KMS-11 (cell line): ENCODE results near the gene DLGAP1.

ENCODE experiments used
- H2AFZ ChIP-seq: fragments of 200-600 bp; sonication (generic); 2 replicates; pipeline ENCODE4 v1.6.1; 2016; ENCODE audit warnings: antibody characterized with exemption, mixed run types, low read depth
- H3K27ac ChIP-seq: fragments of 200-600 bp; sonication (generic); 2 replicates; pipeline ENCODE4 v1.6.1; 2016; ENCODE audit warnings: mild to moderate bottlenecking, mixed run types
- H3K27me3 ChIP-seq: fragments of 200-600 bp; sonication (generic); 2 replicates; pipeline ENCODE4 v1.6.1; 2017; ENCODE audit warnings: mild to moderate bottlenecking, low read depth, mixed run types, moderate library complexity; ENCODE audit not compliant: insufficient read depth
- H3K36me3 ChIP-seq: fragments of 200-600 bp; sonication (generic); 2 replicates; pipeline ENCODE4 v1.6.1; 2017; ENCODE audit warnings: mild to moderate bottlenecking, mixed run types; ENCODE audit not compliant: insufficient read depth
- H3K4me1 ChIP-seq: fragments of 200-600 bp; sonication (generic); 2 replicates; pipeline ENCODE4 v1.6.1; 2016; ENCODE audit warnings: mild to moderate bottlenecking, low read depth, mixed run types; ENCODE audit not compliant: poor library complexity, severe bottlenecking
- H3K4me2 ChIP-seq: fragments of 200-600 bp; sonication (generic); 2 replicates; pipeline ENCODE4 v1.7.0; 2016; ENCODE audit warnings: mild to moderate bottlenecking, mixed run types
- H3K4me3 ChIP-seq: fragments of 200-600 bp; sonication (generic); IDR thresholded peaks from 2 replicates; pipeline ENCODE4 v1.6.1; 2017; ENCODE audit warnings: low read depth, low read length, mixed read lengths; ENCODE audit not compliant: insufficient read depth
- H3K79me2 ChIP-seq: fragments of 200-600 bp; sonication (generic); 2 replicates; pipeline ENCODE4 v1.6.1; 2016; ENCODE audit warnings: low read depth, mixed run types; ENCODE audit not compliant: insufficient read depth
- H3K9ac ChIP-seq: fragments of 200-600 bp; sonication (generic); 2 replicates; pipeline ENCODE4 v1.6.1; 2016; ENCODE audit warnings: mild to moderate bottlenecking, mixed run types
- H4K20me1 ChIP-seq: fragments of 200-600 bp; sonication (generic); 2 replicates; pipeline ENCODE4 v1.6.1; 2016; ENCODE audit warnings: mild to moderate bottlenecking, mixed run types; ENCODE audit not compliant: insufficient read depth
- TF ChIP-seq, protein P1 (sequence below): fragments of 200-600 bp; sonication (generic); conservative IDR thresholded peaks from 2 replicates; pipeline ENCODE4 v1.6.1; 2017; ENCODE audit warnings: low read depth, mild to moderate bottlenecking, antibody characterized with exemption, low read length, moderate library complexity, mixed read lengths

Gene DLGAP1

DNA sequence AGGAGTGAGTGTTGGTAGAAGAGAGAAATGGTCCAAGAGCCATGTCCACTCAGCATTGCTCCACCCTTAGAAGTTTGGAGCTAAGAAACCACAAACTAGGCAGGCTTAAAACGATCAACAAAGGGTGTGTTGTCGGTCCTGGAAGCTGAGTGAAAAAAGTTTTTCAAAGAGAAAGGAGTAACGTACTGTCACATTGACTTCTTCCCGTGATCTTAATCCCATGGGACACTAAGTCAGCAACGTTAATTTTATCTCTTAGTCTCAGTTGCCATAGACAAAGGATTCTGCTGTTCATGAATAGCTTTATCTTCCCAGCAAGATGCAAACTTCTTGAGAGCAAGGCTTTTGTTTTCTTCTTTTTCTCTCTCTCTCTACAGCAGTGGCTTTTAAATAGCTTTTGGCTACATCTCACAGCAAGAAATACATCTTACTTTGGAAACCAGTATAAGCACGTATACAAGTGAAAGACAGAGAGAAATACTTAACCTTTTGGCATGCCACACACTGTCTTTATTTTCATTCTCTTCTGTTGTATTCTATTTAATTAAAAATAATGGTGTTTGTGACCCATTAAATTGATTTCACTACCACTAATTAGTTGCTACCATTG is 627.8 kb downstream of the DLGAP1 start:
- Histone ChIP-seq H3K79me2 (no peaks in the 10 kb centered on the region), H3K9ac (no peak overlapping the region), H3K4me2 (no peak overlapping the region), H4K20me1 (no peaks in the 10 kb centered on the region), H3K27ac (no peak overlapping the region), H2AFZ (no peak overlapping the region), H3K4me1 (no peaks in the 10 kb centered on the region), H3K27me3 (no peaks in the 10 kb centered on the region), H3K36me3 (no peaks in the 10 kb centered on the region), H3K4me3 (no peak overlapping the region)
- TF ChIP-seq, protein P1, sequence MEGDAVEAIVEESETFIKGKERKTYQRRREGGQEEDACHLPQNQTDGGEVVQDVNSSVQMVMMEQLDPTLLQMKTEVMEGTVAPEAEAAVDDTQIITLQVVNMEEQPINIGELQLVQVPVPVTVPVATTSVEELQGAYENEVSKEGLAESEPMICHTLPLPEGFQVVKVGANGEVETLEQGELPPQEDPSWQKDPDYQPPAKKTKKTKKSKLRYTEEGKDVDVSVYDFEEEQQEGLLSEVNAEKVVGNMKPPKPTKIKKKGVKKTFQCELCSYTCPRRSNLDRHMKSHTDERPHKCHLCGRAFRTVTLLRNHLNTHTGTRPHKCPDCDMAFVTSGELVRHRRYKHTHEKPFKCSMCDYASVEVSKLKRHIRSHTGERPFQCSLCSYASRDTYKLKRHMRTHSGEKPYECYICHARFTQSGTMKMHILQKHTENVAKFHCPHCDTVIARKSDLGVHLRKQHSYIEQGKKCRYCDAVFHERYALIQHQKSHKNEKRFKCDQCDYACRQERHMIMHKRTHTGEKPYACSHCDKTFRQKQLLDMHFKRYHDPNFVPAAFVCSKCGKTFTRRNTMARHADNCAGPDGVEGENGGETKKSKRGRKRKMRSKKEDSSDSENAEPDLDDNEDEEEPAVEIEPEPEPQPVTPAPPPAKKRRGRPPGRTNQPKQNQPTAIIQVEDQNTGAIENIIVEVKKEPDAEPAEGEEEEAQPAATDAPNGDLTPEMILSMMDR, result no peak

DNA sequence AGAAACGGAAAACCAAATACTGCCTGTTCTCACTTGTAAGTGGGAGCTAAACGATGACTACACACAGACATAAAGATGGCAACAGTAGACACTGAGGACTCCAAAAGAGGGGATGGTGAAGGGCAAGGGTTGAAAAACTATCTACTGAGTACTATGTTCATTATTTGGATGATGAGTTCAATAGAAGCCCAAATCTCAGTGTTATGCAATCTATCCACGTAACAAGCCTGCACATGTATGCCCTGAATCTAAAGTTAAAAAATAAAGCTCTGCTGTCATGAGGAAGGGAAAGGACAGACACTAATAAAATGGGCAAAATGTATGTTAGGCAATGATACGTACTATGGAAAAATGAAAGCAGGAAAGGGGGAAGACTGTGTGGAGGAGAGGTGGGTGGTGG is 629.1 kb downstream of the DLGAP1 start:
- TF ChIP-seq, protein P1, result no peak
- no peak overlapping the region for H2AFZ ChIP-seq
- H3K4me1 ChIP-seq, result no peaks in the 10 kb centered on the region
- H3K9ac ChIP-seq, result no peak overlapping the region
- H3K27ac ChIP-seq, result no peak overlapping the region
- no peaks in the 10 kb centered on the region for H3K79me2 ChIP-seq
- H3K4me2 ChIP-seq, result no peak overlapping the region
- H4K20me1 ChIP-seq, result no peaks in the 10 kb centered on the region
- no peaks in the 10 kb centered on the region for H3K27me3 ChIP-seq
- no peaks in the 10 kb centered on the region for H3K36me3 ChIP-seq
- H3K4me3 ChIP-seq, result no peak overlapping the region

DNA sequence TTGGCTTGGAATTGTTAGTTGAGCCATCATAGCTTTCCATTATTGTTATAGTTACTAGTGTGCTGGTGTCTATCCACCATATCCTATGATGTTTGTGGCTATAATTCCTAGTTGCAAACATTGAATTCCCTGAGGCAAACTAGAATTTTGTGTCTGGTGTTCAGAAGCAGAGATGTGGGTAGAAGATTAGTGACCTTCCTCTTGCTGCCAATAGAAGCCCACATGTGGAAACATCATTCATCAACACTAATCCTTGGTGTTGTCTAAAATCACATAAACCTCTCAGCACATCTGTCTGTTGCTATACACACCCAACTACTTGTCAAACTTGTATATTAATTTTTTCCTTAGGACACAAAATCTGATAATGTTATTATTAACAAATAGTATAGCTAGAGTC is 631.0 kb downstream of the DLGAP1 start:
- Histone ChIP-seq H3K4me3 (no peak overlapping the region), H2AFZ (no peak overlapping the region), H3K4me2 (no peak overlapping the region), H3K36me3 (no peaks in the 10 kb centered on the region), H3K79me2 (no peaks in the 10 kb centered on the region), H3K27ac (no peak overlapping the region), H4K20me1 (no peaks in the 10 kb centered on the region), H3K9ac (no peak overlapping the region), H3K27me3 (no peaks in the 10 kb centered on the region), H3K4me1 (no peaks in the 10 kb centered on the region)
- TF ChIP-seq, protein P1, result no peak

- Histone ChIP-seq H3K36me3 (no peaks in the 10 kb centered on the region), H3K4me3 (no peak overlapping the region), H4K20me1 (no peaks in the 10 kb centered on the region), H3K4me1 (no peaks in the 10 kb centered on the region), H3K9ac (no peak overlapping the region), H3K79me2 (no peaks in the 10 kb centered on the region), H2AFZ (no peak overlapping the region), H3K4me2 (no peak overlapping the region), H3K27ac (no peak overlapping the region), H3K27me3 (no peaks in the 10 kb centered on the region)
- TF ChIP-seq, protein P1, result no peak
These were observed 632.0 kb downstream of the DLGAP1 start for GRCh38 chr18:3823073-3823472.
